Neuron (in vitro differentiated cells): Measurements from ENCODE around the gene SLC39A9.
"Not testable (repeated sequence)": the region's sequence is repeated elsewhere in the genome, so short reads cannot be mapped to it uniquely, and the experiment has no call there.

Experiments used
- H2AFZ ChIP-seq: one replicate; pipeline ENCODE4 v1.6.1; 2013; ENCODE audit warnings: low read depth, mild to moderate bottlenecking, inconsistent platforms, low read length, moderate library complexity
- H3K27me3 ChIP-seq: one replicate; pipeline ENCODE4 v1.6.1; 2013; ENCODE audit warnings: low read length; ENCODE audit not compliant: insufficient read depth
- H3K36me3 ChIP-seq: one replicate; pipeline ENCODE4 v1.6.1; 2013; ENCODE audit warnings: low read length; ENCODE audit not compliant: insufficient read depth
- H3K4me1 ChIP-seq: one replicate; pipeline ENCODE4 v1.6.1; 2013; ENCODE audit warnings: low read length; ENCODE audit not compliant: insufficient read depth
- H3K4me3 ChIP-seq: 2 replicates; pipeline ENCODE4 v1.5.1; 2013; ENCODE audit warnings: mild to moderate bottlenecking, low read length, moderate library complexity
- H3K9me3 ChIP-seq: one replicate; pipeline ENCODE4 v1.6.1; 2013; ENCODE audit warnings: low read length

The SLC39A9 gene

GRCh38 chr14:69375182-69375581 lies 23.3 kb upstream of the SLC39A9 start:
- H3K36me3 ChIP-seq, result peaks cover 51% of the 10 kb centered on the region
- peaks cover 12% of the 10 kb centered on the region for H3K9me3 ChIP-seq
- no peak overlapping the region for H2AFZ ChIP-seq
- H3K4me3 ChIP-seq, result no peak overlapping the region
- H3K4me1 ChIP-seq, result no peaks in the 10 kb centered on the region
- no peaks in the 10 kb centered on the region for H3K27me3 ChIP-seq

DNA sequence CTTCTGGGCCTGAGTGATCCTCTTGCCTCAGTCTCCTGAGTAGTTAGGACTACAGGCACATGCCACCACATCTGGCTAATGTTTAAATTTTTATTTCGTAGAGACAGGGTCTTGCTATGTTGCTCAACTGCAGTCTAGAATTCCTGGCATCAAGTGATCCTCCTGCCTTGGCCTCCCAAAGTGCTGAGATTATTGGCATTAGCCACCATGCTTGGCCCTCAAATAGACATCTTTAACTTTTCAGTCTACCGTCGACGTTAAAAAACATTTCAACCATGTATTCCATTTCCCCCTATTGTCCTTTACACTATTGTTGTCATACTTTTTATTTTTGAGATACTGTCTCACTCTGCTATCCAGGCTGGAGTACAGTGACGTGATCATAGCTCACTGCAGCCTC lies 22.8 kb upstream of the SLC39A9 start:
- Histone ChIP-seq H3K36me3 (peaks cover 56% of the 10 kb centered on the region), H3K4me3 (no peak overlapping the region), H3K4me1 (no peaks in the 10 kb centered on the region), H2AFZ (no peak overlapping the region), H3K9me3 (peaks cover 12% of the 10 kb centered on the region), H3K27me3 (no peaks in the 10 kb centered on the region)

DNA sequence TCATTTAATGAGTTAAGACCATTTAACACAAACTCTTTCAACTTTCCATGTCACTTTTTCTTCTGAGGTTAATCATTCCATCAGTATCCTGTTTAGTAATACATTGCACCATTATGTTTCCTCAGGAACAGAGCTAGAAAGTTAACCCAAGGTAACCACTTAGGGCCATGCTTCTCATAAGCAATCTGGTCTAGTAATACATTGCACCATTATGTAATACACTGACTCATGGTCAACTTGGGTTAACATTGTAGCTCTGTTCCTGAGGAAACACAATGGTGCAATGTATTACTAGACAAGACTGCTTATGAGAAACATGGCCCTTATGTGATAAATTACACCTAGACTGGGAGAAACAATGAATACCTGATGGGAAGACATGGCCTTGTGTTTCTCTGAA lies 22.1 kb upstream of the SLC39A9 start:
- no peaks in the 10 kb centered on the region for H3K27me3 ChIP-seq
- no peaks in the 10 kb centered on the region for H3K4me1 ChIP-seq
- no peak overlapping the region for H2AFZ ChIP-seq
- peaks cover 12% of the 10 kb centered on the region for H3K9me3 ChIP-seq
- H3K36me3 ChIP-seq, result peaks cover 62% of the 10 kb centered on the region
- H3K4me3 ChIP-seq, result no peak overlapping the region

GRCh38 chr14:69378274-69378673 lies 20.2 kb upstream of the SLC39A9 start:
- no peak overlapping the region for H2AFZ ChIP-seq
- H3K4me3 ChIP-seq, result no peak overlapping the region
- H3K36me3 ChIP-seq, result peaks cover 70% of the 10 kb centered on the region
- H3K27me3 ChIP-seq, result no peaks in the 10 kb centered on the region
- H3K4me1 ChIP-seq, result no peaks in the 10 kb centered on the region
- H3K9me3 ChIP-seq, result peaks cover 12% of the 10 kb centered on the region

DNA sequence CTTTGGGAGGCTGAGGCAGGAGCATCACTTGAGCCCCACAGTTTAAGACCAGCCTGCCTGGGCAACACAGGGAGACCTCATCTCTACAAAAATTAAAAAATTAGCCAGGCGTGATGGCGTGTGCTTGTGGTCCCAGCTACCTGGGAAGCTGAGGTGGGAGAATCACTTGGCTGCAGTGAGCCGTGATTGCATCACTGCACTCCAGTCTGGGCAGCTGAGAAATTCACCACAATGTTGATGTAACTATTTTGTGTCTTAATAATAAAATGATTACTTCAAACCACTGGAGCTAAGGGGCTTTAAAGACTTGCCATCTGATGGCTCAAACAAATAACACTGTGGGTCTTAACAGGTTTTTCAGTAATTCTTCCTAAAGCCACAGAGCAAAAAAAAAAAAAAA lies 11.2 kb upstream of the SLC39A9 start:
- Histone ChIP-seq H3K36me3 (peaks cover 83% of the 10 kb centered on the region), H2AFZ (no peak overlapping the region), H3K4me3 (no peak overlapping the region), H3K27me3 (no peaks in the 10 kb centered on the region), H3K9me3 (peaks cover 9% of the 10 kb centered on the region), H3K4me1 (no peaks in the 10 kb centered on the region)

DNA sequence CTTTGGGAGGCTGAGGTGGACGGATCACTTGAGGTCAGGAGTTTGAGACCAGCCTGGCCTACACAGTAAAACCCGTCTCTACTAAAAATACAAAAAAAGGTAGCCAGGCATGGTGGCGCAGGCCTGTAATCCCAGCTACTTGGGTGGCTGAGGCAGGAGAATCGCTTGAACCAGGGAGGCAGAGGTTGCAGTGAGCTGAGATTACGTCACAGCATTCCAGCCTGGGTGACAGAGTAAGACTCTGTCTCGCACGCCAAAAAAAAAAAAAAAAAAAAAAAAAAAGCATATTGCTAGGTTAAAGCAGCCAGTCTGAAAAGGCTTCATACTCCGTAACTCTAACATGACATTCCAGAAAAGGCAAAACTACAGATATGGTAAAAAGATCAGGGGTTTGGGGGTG lies 7.1 kb upstream of the SLC39A9 start:
- peaks cover 91% of the 10 kb centered on the region for H3K36me3 ChIP-seq
- H2AFZ ChIP-seq, H3K27me3 ChIP-seq, H3K4me3 ChIP-seq, H3K9me3 ChIP-seq, H3K4me1 ChIP-seq: not testable (repeated sequence)

DNA sequence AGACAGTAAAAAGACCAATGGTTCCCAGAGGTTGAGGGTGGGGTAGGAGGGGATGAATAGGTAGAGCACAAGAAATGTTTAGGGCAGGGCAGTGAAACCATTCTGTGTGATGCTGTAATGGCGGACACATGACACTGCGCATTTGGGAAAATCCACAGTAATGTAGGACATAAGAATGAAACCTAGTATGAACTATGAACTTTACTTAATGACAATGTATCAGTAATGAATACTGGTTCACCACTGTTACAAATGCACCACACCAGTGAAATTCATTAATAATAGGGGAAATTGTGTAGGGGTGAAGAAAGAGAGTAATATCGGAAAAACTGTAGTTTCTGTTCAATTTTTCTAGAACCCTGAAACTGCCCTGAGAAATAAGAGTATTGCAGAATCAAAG lies 6.0 kb upstream of the SLC39A9 start:
- Histone ChIP-seq H3K27me3 (no peaks in the 10 kb centered on the region), H3K9me3 (peaks cover 9% of the 10 kb centered on the region), H3K4me3 (no peak overlapping the region), H2AFZ (no peak overlapping the region), H3K36me3 (peaks cover 84% of the 10 kb centered on the region), H3K4me1 (peaks cover 16% of the 10 kb centered on the region)

- Histone ChIP-seq H2AFZ (no peak overlapping the region), H3K9me3 (peaks cover 4% of the 10 kb centered on the region), H3K27me3 (no peaks in the 10 kb centered on the region), H3K4me1 (peaks cover 34% of the 10 kb centered on the region), H3K36me3 (peaks cover 55% of the 10 kb centered on the region), H3K4me3 (no peak overlapping the region)
These were observed 2.6 kb upstream of the SLC39A9 start for GRCh38 chr14:69395929-69396328.

GRCh38 chr14:69398818-69399210 lies 322 bp downstream of the SLC39A9 start:
- Histone ChIP-seq H3K9me3 (peaks cover 2% of the 10 kb centered on the region), H3K4me1 (peaks cover 37% of the 10 kb centered on the region), H2AFZ (peak overlapping the region; percentile 69), H3K27me3 (no peaks in the 10 kb centered on the region), H3K4me3 (peak overlapping the region; percentile 88), H3K36me3 (peaks cover 32% of the 10 kb centered on the region)

GRCh38 chr14:69399750-69400149 lies 1.3 kb downstream of the SLC39A9 start:
- Histone ChIP-seq H3K9me3 (peaks cover 6% of the 10 kb centered on the region), H2AFZ (no peak overlapping the region), H3K4me3 (peak overlapping the region; percentile 88), H3K36me3 (peaks cover 25% of the 10 kb centered on the region), H3K4me1 (peaks cover 37% of the 10 kb centered on the region), H3K27me3 (no peaks in the 10 kb centered on the region)

GRCh38 chr14:69400154-69400553 lies 1.7 kb downstream of the SLC39A9 start:
- H3K27me3 ChIP-seq, result no peaks in the 10 kb centered on the region
- peaks cover 25% of the 10 kb centered on the region for H3K36me3 ChIP-seq
- peaks cover 37% of the 10 kb centered on the region for H3K4me1 ChIP-seq
- peak overlapping the region; percentile 88 for H3K4me3 ChIP-seq
- H3K9me3 ChIP-seq, result peaks cover 10% of the 10 kb centered on the region
- H2AFZ ChIP-seq, result no peak overlapping the region

- Histone ChIP-seq H3K36me3 (peaks cover 17% of the 10 kb centered on the region), H3K4me1 (peaks cover 26% of the 10 kb centered on the region), H3K4me3 (no peak overlapping the region), H3K9me3 (peaks cover 15% of the 10 kb centered on the region), H2AFZ (no peak overlapping the region), H3K27me3 (no peaks in the 10 kb centered on the region)
These were observed 3.3 kb downstream of the SLC39A9 start for GRCh38 chr14:69401841-69402240.

DNA sequence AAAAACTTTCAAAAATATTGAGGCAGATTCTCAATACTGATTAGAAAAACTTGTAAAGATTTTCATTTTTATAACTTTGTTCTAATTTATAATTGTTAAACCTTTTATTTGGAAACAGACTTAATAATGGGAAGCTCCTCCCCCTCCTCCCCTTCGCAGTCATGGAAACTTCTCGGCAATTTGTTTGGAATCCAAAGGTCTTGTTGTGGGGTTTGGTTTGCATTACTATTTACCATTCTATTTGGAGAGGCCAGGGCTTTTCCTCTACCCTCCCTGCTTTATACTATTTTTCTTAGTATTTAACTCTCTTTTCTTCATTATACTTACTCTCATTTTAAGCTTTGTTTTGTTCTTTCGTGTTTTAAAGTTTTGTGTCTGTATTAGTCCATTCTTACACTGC lies 6.0 kb downstream of the SLC39A9 start:
- Histone ChIP-seq H3K9me3 (peaks cover 18% of the 10 kb centered on the region), H3K4me3 (no peak overlapping the region), H3K27me3 (no peaks in the 10 kb centered on the region), H2AFZ (no peak overlapping the region), H3K4me1 (peaks cover 17% of the 10 kb centered on the region), H3K36me3 (peaks cover 17% of the 10 kb centered on the region)

GRCh38 chr14:69404883-69405282 lies 6.4 kb downstream of the SLC39A9 start:
- no peaks in the 10 kb centered on the region for H3K27me3 ChIP-seq
- H3K9me3 ChIP-seq, result peaks cover 18% of the 10 kb centered on the region
- H2AFZ ChIP-seq, result no peak overlapping the region
- H3K4me1 ChIP-seq, result peaks cover 13% of the 10 kb centered on the region
- no peak overlapping the region for H3K4me3 ChIP-seq
- peaks cover 17% of the 10 kb centered on the region for H3K36me3 ChIP-seq
